CD14-positive monocyte (primary cell): ENCODE data around the gene ETV1. TPM values are rescaled to one million over a fixed set of nuclear protein-coding genes. Genes with fewer than 3 reads are reported as not detected.

ENCODE experiments used
- DNase-seq, 3 donors: peaks; one replicate each; pipeline ENCODE4 v3.0.0-alpha.2; 2011 to 2022
- H2AFZ ChIP-seq: 2 replicates; pipeline ENCODE4 v1.6.0; 2012; ENCODE audit warnings: mild to moderate bottlenecking, low read depth, low read length, inconsistent platforms; ENCODE audit not compliant: insufficient read depth, poor library complexity, severe bottlenecking
- H3K27ac ChIP-seq, 2 donors: 1 replicate in 1 of 2; 2 replicates in 1 of 2; pipeline ENCODE4 v1.5.1; 2012 to 2013; ENCODE audit warnings: low read length in 2 of 2, control low read depth in 1 of 2, inconsistent platforms in 1 of 2, low read depth in 1 of 2, mild to moderate bottlenecking in 1 of 2
- H3K27me3 ChIP-seq, 2 donors: one replicate each; pipeline versions ENCODE4 v1.6.0 to v1.6.1; 2011 to 2013; ENCODE audit warnings: low read length in 2 of 2; ENCODE audit not compliant: control insufficient read depth in 2 of 2, insufficient read depth in 2 of 2
- H3K36me3 ChIP-seq, 2 donors: replicated peaks in 1 of 2; 1 replicate in 1 of 2; 2 replicates in 1 of 2; pipeline versions ENCODE4 v1.5.1 to v1.6.1; 2012 to 2013; ENCODE audit warnings: low read length in 2 of 2, control low read depth in 1 of 2, inconsistent platforms in 1 of 2, mild to moderate bottlenecking in 1 of 2; ENCODE audit not compliant: insufficient read depth in 2 of 2, control insufficient read depth in 1 of 2
- H3K4me1 ChIP-seq, 2 donors: 1 replicate in 1 of 2; 2 replicates in 1 of 2; pipeline versions ENCODE4 v1.5.1 to v1.6.1; 2012 to 2013; ENCODE audit warnings: low read length in 2 of 2, control low read depth in 1 of 2, inconsistent platforms in 1 of 2, mild to moderate bottlenecking in 1 of 2, moderate library complexity in 1 of 2; ENCODE audit not compliant: insufficient read depth in 2 of 2, control insufficient read depth in 1 of 2
- H3K4me2 ChIP-seq: replicated peaks from 2 replicates; pipeline ENCODE3; 2012; ENCODE audit warnings: low read length, moderate library complexity, mild to moderate bottlenecking; ENCODE audit not compliant: poor library complexity, severe bottlenecking; ENCODE audit errors: extremely low read depth
- H3K4me3 ChIP-seq, 3 experiments: fragments of 200-600 bp in 1 of 3; sonication (generic) in 1 of 3; replicated peaks in 1 of 3; 1 replicate in 2 of 3; 2 replicates in 1 of 3; pipeline ENCODE4 v1.5.1; 2011 to 2013; ENCODE audit warnings: low read length in 3 of 3, mild to moderate bottlenecking in 3 of 3, control low read depth in 2 of 3, low read depth in 2 of 3, inconsistent platforms in 1 of 3, moderate library complexity in 1 of 3
- H3K79me2 ChIP-seq: 2 replicates; pipeline ENCODE4 v1.6.0; 2012; ENCODE audit warnings: mild to moderate bottlenecking, control low read depth, inconsistent platforms, low read length, moderate library complexity; ENCODE audit not compliant: insufficient read depth
- H3K9ac ChIP-seq: 2 replicates; pipeline ENCODE4 v1.6.0; 2017; ENCODE audit warnings: low read length, mild to moderate bottlenecking; ENCODE audit not compliant: insufficient read depth, poor library complexity, severe bottlenecking
- H3K9me3 ChIP-seq, 2 donors: replicated peaks in 1 of 2; 1 replicate in 1 of 2; 2 replicates in 1 of 2; pipeline versions ENCODE4 v1.5.1 to v1.6.1; 2012 to 2013; ENCODE audit warnings: low read length in 2 of 2, control low read depth in 1 of 2; ENCODE audit not compliant: control insufficient read depth in 1 of 2, insufficient read depth in 1 of 2
- H4K20me1 ChIP-seq: 2 replicates; pipeline ENCODE4 v1.6.0; 2012; ENCODE audit warnings: mild to moderate bottlenecking, low read length, control low read depth, moderate library complexity; ENCODE audit not compliant: insufficient read depth
- H3K27ac Mint-ChIP-seq, 7 donors: one replicate each; pipeline ENCODE4 v1.8.0; 2020; ENCODE audit warnings: mild to moderate bottlenecking in 7 of 7, mixed read lengths in 7 of 7, moderate library complexity in 6 of 7, inconsistent platforms in 2 of 7
- H3K27me3 Mint-ChIP-seq, 3 donors: one replicate each; pipeline ENCODE4 v1.8.0; 2021 to 2022; ENCODE audit warnings: low read depth in 3 of 3, mild to moderate bottlenecking in 3 of 3, mixed read lengths in 3 of 3, moderate library complexity in 3 of 3, inconsistent platforms in 1 of 3
- H3K36me3 Mint-ChIP-seq, 2 donors: one replicate each; pipeline ENCODE4 v1.8.0; 2020; ENCODE audit warnings: mixed read lengths in 2 of 2, inconsistent platforms in 1 of 2, mild to moderate bottlenecking in 1 of 2
- H3K4me1 Mint-ChIP-seq: one replicate; pipeline ENCODE4 v1.8.0; 2020; ENCODE audit warnings: mild to moderate bottlenecking, mixed read lengths
- H3K4me3 Mint-ChIP-seq, 2 donors: one replicate each; pipeline ENCODE4 v1.8.0; 2020; ENCODE audit warnings: mild to moderate bottlenecking in 2 of 2, mixed read lengths in 2 of 2, moderate library complexity in 1 of 2
- H3K9me3 Mint-ChIP-seq, 7 donors: one replicate each; pipeline ENCODE4 v1.8.0; 2020 to 2022; ENCODE audit warnings: mixed read lengths in 7 of 7, mild to moderate bottlenecking in 6 of 7, moderate library complexity in 6 of 7, inconsistent platforms in 2 of 7
- WGBS: methylation state at CpG from one replicate; pipeline ENCODE4 v1.1.5; 2013; ENCODE audit warnings: missing lambda C conversion rate; ENCODE audit not compliant: insufficient coverage; 5-methylcytosine and 5-hydroxymethylcytosine counted together
- intact Hi-C, 2 donors: fragments of 100-400 bp; cut with micrococcal nuclease; formaldehyde crosslinking; loops; one replicate each; pipeline versions ENCODE4 v1.15.0 to v1.15.1; 2023
- polyA plus RNA-seq, 3 donors: library from polyadenylated mRNA; depleted of rRNA in 1 of 3; unstranded in 2 of 3; stranded (reverse) in 1 of 3; fragments of 300-500 nt in 2 of 3; fragments of >200 nt in 1 of 3; fragmentation: Illumina TruSeq in 2 of 3; gene quantifications; 1 replicate in 2 of 3; 2 replicates in 1 of 3; pipeline ENCODE4 v1.2.3, GENCODE V29; 2012 to 2021
- TF ChIP-seq, protein P1 (sequence below): fragments of 200-600 bp; IDR thresholded peaks from one replicate; pipeline ENCODE4 v1.8.0; 2022; ENCODE audit warnings: antibody characterized with exemption, mild to moderate bottlenecking

The ETV1 gene
- polyA plus RNA-seq, 3 donors: not detected

DNA sequence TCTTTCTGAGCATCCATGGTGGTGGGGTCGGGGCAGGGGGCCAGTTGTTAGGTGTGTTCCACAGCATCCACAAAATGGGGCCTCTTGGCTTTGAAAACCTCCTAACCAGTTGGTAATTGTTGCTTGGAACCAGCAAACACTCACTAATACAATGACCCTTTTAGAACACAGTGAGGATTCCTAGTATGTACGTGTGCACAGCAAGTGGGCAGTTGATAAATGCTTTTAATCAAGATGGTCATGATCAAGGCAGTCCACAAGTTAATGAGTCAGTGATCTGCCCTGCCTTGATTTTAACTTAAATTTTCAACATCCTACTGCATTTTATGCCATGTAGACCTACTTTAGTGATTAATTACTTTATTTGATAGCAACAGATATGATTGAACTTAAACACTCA lies 103.1 kb downstream of the ETV1 start:
- H3K27ac ChIP-seq: no peak overlapping the region
- no peak overlapping the region for H3K9ac ChIP-seq
- no peak overlapping the region for H3K4me2 ChIP-seq
- no peaks in the 10 kb centered on the region for H3K36me3 ChIP-seq
- no peak overlapping the region for H2AFZ ChIP-seq
- Mint-ChIP-seq H3K27me3 (peaks cover 4 to 15% (median 6%) of the 10 kb centered on the region in 3 donors), H3K27ac (no peak overlapping the region), H3K9me3 (peaks cover 0 to 4% (median 0%) of the 10 kb centered on the region in 7 donors), H3K4me1 (peaks cover 6% of the 10 kb centered on the region), H3K36me3 (no peaks in the 10 kb centered on the region), H3K4me3 (no peak overlapping the region)
- no CpG with 5 or more reads among the region's 2 CpGs for WGBS
- no peak overlapping the region for H3K4me3 ChIP-seq
- H3K9me3 ChIP-seq: no peaks in the 10 kb centered on the region
- H3K4me1 ChIP-seq: peaks cover 0 to 6% of the 10 kb centered on the region in 2 donors
- peaks cover 2 to 12% of the 10 kb centered on the region in 2 donors for H3K27me3 ChIP-seq
- H3K79me2 ChIP-seq: no peaks in the 10 kb centered on the region
- H4K20me1 ChIP-seq: no peaks in the 10 kb centered on the region
- DNase-seq: no peak
- TF ChIP-seq, protein P1, sequence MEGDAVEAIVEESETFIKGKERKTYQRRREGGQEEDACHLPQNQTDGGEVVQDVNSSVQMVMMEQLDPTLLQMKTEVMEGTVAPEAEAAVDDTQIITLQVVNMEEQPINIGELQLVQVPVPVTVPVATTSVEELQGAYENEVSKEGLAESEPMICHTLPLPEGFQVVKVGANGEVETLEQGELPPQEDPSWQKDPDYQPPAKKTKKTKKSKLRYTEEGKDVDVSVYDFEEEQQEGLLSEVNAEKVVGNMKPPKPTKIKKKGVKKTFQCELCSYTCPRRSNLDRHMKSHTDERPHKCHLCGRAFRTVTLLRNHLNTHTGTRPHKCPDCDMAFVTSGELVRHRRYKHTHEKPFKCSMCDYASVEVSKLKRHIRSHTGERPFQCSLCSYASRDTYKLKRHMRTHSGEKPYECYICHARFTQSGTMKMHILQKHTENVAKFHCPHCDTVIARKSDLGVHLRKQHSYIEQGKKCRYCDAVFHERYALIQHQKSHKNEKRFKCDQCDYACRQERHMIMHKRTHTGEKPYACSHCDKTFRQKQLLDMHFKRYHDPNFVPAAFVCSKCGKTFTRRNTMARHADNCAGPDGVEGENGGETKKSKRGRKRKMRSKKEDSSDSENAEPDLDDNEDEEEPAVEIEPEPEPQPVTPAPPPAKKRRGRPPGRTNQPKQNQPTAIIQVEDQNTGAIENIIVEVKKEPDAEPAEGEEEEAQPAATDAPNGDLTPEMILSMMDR: no peak
- intact Hi-C loops: no loop called here

DNA sequence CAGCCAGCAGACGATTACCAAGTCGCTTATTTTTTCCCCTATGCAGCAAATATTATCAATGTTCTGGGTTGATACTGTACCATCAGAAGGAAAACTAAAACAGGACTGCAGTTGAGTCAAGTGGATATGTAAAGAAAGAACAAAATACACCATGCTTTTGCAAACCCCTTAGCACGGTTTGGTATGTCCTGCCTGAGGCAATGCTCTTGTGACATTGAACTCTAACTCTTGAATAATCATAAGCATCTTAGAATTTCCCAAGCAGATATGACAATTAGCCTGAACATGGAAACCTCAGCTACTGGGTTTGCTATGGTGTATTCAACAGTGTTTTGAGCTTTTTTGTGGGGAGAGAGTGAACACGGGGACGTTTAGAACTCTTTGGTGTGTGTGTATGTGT lies 107.4 kb downstream of the ETV1 start:
- Histone ChIP-seq H3K4me1 (peaks cover 0 to 6% of the 10 kb centered on the region in 2 donors), H4K20me1 (no peaks in the 10 kb centered on the region), H3K9me3 (no peaks in the 10 kb centered on the region), H3K27me3 (peaks cover 4 to 15% of the 10 kb centered on the region in 2 donors), H3K4me2 (no peak overlapping the region), H3K79me2 (no peaks in the 10 kb centered on the region), H3K36me3 (no peaks in the 10 kb centered on the region), H3K27ac (no peak overlapping the region), H3K4me3 (no peak overlapping the region), H2AFZ (no peak overlapping the region), H3K9ac (no peak overlapping the region)
- Mint-ChIP-seq H3K4me3 (no peak overlapping the region), H3K27ac (no peak overlapping the region), H3K4me1 (peaks cover 6% of the 10 kb centered on the region), H3K36me3 (no peaks in the 10 kb centered on the region), H3K27me3 (peaks cover under 1 to 21% (median 6%) of the 10 kb centered on the region in 3 donors), H3K9me3 (peaks cover 0 to 7% (median 1%) of the 10 kb centered on the region in 7 donors)
- TF ChIP-seq, protein P1: no peak
- no peak for DNase-seq
- WGBS: 73% methylated on average over 2 of the region's 5 CpGs
- intact Hi-C loops: no loop called here
